Neural cell (in vitro differentiated cells): Measurements from ENCODE around the gene PTPN18.

Experiments
- CTCF ChIP-seq: fragments of 450-650 bp; IDR thresholded peaks from 2 replicates; pipeline ENCODE4 v1.5.1; 2014; ENCODE audit warnings: antibody characterized with exemption, mild to moderate bottlenecking, moderate library complexity; ENCODE audit not compliant: poor library complexity, severe bottlenecking
- EZH2 ChIP-seq: fragments of 200-600, 300-800 bp; shearing (Covaris generic), sonication (generic); IDR thresholded peaks from 2 replicates; pipeline ENCODE4 v1.6.1; 2014; ENCODE audit warnings: antibody characterized with exemption, low read length, borderline replicate concordance, mild to moderate bottlenecking; ENCODE audit not compliant: insufficient read depth, poor library complexity, severe bottlenecking

GRCh38 chr2:130377491-130377890 lies 21.6 kb downstream of the PTPN18 start:
- TF ChIP-seq CTCF (no peak), EZH2 (no peak)
